ENCODE measurements around the gene TRPM2.

GRCh38 chr21:44399955-44400790, 46.8 kb downstream of the TRPM2 start:
- no peak for TF ChIP-seq POLR2A (IDR thresholded peaks at IDR 0.05)
- no peak for TF ChIP-seq CTCF (IDR thresholded peaks at IDR 0.05)
